Islet precursor cell (in vitro differentiated cells): Measurements from ENCODE around the gene TUBA4B.

ENCODE experiments used
- DNase-seq: peaks from one replicate; pipeline ENCODE4 v3.0.0-alpha.2; 2018

Gene TUBA4B

DNA sequence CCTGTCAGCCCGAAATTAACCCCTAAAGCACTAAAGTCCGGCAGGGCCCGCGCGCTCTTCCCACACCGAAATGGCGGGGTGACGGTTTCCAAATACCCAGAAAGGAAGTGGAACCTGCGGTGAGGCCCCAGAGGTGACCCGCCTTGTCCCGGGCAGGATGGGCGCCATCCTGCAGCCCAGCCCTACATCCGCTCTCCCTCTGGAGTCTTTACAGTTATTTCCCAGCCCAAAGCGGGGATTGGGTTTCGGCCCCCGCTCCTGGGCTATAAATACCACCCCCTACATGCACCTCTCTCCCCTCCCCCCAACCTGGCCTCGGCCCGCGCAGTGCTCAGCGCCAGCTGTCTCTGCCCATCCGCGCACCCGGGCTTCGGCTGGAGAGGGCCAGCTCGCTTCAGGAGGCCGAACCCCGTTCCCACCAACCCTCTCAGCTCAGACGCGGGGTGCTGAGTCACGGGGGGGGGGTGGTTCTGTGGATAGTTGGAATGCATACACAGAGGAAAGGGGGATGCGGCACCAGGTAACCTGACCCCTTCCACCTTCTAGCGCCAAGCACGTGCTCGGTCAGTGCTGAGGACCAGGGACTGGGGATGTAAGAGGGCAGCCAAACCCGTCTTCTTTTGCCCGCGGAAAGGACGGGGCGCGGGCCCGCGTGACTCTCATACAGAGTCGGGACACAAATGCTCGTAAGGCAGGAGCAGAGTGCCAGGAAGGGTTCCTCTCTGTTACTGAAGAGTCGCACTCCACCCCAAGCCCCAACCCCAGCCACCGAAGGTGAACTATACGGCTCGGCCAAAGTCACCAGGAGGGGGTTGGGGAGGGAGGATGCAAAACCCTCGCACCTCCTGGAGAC, at the start of gene TUBA4B:
Gene TUBA4B, plus strand, starts transcription at position 344 of the 853 bp plus-strand sequence. Its CDS starts 165 bp downstream, at position 509.
- DNase-seq = peak; percentile 65

DNA sequence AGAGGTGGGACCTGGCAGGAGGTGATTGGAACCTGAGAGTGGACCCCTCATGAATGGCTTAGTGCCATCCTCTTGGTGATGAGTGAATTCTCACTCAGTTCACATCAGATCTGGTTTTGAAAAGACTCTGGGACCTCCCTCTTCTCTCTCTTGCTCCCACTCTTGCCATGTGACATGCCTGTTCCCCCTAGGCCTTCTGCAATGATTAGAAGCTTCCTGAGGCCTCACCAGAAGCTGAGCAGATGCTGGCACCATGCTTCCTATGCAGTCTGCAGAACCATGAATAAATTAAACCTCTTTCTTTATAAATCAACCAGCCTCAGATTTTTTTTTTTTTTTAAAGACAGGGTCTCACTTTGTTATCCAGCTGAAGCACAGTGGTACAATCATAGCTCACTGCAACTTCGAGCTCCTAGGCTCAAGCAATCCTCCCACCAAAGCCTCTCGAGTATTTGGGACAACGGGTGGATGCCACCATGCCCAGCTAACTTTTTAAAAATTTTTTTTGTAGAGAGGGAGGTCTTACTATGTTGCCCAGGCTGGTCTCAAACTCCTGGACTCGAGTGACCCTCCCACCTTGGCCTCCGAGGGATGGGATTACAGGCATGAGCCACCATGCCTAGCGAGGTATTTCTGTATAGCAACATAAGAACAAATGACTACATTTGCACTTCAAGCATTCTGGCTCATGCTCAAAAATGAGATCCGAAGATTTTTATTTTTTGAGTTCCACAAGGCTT, 48.4 kb upstream of the TUBA4B start:
- DNase-seq = no peak

DNA sequence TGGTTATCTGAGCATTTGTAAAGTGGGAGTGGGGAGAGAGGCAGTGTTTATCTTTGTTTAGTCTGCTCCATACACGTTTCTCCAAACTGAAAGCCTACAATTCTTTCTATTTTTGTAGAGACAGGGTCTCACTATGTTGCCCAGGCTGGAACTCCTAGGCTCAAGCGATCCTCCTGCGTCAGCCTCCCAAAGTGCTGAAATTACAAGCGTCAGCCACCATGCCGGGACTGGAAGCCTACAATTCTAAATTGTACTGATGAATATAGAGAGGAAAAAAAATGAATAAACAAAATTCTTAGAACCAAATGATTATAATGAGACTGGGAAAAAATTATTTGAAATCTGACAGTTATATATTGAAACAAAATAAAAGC, 47.9 kb upstream of the TUBA4B start:
- no peak for DNase-seq

DNA sequence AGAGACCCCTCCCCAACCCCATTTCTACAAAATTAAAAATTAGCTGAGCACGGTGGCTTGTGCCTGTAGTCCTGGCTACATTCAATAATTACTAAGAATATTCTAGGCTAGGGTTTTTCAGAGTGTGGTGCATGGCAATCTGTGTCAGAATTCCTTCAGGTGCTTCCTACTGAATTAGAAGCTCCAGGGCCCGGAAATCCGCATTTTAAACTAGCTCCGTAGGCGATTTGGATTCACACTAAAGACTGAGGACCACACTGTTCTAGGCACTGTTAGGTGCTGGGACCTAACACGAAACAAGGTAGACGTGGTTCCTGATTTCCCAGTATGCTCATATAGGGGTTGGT, 47.1 kb upstream of the TUBA4B start:
- DNase-seq = no peak

DNA sequence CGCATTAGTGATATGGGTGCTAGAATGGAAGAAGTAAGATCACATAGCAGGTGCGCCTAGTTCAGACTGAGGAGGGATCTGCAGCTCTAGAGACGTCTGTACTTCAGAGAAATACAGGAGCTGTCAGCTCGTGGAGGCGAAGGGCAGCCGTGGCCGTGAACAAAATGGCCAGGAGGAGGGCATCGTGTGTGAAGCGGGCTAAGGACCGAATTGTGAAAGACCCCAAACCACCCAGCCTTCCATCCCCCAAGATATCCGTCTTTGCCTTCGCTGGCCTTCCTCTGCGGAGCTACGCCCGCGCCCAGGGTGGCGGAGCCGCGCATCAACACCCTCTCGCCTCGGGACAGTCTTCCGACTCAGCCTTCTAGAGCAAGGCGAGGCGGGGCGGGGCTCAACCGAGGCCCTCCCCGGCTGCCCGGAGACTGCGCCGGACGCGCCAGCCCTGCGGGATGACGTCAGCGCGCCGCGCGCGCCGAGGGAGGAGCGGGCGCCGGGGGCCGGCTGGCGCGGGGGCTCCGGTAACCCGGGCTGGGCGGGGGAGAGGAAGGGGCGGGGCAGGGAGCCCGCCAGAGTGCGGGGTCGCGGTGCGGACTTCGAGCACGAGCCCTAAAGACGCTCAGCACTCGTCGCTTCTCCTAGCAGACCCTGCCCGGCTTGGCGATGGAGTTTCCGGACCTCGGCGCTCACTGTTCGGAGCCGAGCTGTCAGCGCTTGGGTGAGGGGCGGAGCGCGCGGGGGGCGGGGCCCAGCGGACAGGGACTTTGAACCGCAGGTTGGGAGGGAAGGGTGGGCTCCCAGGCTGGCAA, 46.5 kb upstream of the TUBA4B start, which contains the start of gene ZFAND2B:
Gene ZFAND2B, plus strand, starts transcription at position 455 of the 806 bp plus-strand sequence. Its CDS starts 206 bp downstream, at position 661.
- DNase-seq = peak; percentile 96

DNA sequence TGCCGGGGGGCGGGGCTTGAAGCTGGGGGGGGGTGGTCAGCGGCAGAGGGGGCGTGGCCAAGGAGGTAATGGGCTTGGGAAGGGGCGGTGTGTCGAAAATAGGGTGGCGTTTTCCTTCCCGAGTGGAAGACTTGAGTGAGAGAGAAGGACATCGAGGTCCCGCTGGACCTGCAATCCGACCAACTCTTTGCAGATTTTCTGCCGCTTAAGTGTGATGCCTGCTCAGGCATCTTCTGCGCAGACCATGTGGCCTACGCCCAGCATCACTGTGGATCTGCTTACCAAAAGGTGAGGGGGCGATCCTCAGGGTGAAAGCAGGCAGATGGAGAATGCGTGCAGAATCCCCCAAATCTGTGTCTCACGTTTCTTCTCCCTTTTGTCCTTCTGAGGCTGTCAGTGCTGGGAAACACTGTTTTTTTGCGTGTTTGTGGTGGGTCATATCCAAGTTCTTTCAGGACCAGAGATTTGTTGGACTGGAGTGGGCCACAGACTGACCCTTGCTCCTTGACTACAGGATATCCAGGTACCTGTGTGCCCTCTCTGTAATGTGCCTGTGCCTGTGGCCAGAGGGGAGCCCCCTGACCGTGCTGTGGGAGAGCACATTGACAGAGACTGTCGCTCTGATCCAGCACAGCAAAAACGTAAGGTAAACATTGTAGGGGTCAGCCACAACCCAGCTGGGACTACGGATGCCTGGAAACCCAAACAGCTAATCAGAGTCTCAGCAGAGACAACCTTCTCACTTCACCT, 45.7 kb upstream of the TUBA4B start:
- DNase-seq = no peak

DNA sequence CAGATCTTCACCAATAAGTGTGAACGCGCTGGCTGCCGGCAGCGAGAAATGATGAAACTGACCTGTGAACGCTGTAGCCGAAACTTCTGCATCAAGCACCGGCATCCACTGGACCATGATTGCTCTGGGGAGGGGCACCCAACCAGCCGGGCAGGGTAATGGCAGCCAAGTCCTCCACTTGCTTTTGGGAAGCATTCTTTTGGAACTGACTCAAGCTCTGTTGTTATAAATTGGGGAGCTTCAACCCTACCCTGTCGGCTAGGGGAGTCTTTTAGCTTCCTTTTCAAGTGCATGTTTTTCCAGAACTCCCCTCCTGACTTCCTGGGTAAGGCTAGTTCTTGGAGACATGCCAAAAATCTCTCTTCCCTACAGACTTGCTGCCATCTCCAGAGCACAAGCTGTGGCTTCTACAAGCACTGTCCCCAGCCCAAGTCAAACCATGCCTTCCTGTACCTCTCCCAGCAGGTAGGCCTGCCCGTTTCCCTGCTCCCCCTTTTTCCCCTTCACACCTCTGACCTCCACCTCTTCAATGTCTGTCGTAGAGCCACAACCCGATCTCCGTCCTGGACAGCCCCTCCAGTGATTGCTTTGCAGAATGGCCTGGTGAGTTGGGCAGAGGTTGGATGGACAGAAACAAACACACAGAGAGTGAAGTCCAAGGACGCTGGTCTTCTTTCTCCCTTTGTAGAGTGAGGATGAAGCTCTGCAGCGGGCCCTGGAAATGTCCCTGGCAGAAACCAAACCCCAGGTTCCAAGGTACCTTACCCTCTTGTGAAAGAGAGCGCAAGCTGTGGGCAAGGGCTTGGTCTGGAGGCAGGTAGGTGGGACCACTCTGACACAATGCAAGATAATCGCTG, 44.9 kb upstream of the TUBA4B start:
- no peak for DNase-seq

DNA sequence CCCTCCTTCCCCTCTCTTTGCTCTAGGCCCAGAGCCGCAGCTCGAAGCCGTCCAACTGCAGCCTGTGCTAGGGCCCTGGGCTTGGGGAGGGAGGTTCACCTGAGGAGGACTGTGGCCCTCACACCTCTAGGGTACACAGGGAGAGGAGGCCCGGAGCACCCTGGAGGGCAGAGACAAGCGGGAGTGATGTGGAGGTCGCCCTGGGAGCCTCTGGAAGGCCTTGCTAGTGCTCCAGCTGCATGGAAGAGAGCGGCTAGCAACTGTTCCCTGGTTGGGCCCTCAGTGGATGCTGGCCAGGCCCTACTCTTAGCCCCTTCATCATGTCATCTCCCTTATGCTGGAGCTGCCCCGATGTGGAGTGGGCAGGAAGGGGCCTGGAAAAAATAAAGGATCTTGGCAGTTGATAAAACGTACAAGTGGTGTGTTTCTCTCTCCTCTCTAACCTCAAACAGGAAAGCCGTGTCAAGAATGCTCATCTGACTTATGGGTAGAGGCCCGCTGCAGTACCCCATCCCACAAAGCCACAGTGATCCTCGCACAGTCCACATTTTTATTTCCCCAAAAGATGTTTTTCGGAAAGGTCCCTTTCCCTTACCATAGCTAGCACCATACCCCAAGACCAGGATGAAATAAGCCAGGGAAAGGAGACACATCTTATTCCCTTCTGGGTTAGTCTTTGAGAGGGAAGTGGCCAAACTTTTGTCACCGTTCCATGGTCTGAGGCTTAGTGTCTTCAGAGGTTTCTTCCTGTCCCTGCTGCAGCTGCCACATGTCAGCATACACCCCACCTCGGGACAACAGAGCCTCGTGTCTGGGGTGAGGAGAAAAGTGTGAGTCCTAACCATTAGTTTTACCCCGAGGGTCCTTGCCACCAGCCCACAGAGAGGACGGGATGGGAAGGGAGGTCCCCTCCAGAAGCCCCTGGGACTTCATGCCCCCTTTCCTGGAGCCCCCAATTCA, 43.5 kb upstream of the TUBA4B start:
- DNase-seq = no peak

DNA sequence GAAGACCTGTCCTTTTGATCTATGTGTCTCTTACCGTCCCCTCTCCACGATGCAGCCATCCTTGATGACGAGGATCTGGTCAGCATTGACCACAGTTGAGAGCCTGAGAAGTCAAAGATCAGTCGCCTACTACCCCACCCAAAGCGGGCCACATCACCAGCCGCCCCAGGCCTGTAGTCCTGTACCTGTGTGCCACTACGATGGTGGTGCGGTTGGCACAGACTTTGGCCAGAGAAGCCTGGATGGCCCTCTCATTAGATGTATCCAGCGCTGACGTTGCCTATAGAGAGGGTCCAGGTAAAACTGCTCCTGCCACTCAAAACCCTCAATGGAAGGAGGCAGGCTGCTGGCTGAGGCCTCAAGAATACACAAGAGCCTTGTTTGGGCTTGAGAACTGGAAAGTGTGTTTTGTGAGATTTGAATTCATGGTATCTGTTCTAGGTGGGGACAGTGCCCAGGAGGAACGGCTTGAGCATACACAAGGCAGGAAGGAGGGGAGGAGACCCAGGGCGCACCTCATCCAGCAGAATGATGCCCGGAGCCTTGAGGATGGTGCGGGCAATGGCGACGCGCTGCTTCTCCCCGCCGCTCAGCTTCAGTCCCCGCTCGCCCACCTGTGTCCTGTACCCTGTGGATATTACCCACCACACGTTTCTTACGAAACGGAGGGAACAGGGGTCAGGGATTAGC, 42.7 kb upstream of the TUBA4B start:
- no peak for DNase-seq

DNA sequence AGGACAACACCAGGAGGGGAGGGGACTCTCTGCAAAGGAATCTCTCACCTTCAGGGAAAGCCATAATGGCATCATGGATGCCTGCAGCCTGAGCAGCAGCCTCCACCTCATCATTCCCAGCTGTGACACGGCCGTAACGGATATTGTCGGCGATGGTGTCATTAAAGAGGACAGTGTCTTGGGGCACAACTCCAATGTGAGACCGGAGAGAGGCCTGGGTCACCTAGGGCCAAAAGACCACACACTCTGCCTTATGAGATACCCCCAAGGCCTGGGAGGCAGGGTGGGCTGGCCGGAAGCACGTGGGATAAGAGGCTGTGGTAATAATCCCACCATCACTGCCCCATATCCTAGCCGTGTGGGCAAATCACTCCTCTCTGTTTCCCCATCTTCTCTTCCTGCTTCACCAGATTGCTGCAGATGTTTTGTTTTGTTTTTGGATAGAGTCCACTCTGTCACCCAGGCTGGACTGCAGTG, 42.1 kb upstream of the TUBA4B start:
- no peak for DNase-seq

DNA sequence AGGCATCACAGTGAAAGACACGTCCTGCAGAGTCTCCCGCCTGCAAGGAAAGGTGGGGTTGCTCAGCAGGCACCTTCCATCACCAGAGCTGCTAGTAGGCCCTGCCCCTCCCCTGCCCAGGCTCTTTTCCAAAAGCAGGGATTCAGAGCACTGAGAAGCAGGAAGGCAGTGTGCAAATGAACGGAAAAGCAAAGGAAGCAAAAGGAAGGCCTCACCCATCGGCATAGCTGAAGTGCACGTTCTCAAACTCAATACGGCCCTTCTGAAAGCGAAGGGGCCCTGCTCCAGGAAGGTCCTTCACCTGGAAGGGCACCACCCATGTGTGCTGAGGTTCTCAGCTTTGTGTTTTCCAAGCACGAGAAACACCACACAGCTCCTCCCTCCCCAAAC, 40.0 kb upstream of the TUBA4B start:
- no peak for DNase-seq

DNA sequence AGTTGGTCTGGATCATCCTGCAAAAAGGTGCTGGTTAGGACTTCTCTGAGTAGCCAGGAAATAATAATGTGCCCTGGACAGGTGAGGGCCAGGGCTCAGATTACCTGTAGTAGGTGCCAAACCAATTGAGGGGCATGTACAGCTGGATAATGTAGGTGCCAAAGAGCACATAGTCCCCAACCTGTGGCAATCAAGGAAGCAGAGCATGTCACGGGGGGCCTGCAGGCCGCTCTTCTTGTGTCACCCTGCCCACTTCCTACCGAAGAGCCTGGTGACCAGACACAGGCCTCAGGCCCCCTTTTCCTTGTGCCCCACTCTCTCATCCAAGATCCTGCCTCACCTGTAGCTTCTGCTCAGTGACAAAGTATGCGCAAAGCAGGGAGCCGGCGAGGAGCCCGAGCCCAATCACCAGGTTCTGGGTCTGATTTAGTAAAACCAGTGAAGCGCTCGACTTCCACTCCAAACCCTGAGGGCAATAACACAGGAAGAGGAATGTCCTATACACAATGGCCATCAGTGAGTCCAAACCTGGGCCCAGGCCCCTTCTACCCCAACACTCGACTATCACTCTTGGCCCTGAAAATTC, 39.5 kb upstream of the TUBA4B start:
- DNase-seq = no peak

DNA sequence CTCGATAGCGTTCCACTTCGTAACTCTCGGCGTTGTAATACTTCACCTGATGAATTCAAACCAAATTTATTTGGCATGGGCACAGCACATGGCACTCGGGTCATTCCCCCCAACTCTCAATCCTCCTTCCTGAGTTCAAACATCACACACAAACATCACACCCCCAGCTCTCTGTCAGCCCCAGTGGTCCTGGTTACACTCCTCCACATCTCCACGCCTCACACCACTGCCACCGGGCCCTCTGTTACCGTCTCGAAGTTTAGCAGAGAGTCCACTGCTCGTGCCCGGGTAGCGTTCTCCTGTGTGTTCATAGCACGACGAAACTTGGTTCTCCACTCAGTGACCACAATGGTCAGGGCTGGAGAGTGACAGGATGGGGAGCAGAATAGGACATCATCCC, 38.9 kb upstream of the TUBA4B start:
- no peak for DNase-seq

DNA sequence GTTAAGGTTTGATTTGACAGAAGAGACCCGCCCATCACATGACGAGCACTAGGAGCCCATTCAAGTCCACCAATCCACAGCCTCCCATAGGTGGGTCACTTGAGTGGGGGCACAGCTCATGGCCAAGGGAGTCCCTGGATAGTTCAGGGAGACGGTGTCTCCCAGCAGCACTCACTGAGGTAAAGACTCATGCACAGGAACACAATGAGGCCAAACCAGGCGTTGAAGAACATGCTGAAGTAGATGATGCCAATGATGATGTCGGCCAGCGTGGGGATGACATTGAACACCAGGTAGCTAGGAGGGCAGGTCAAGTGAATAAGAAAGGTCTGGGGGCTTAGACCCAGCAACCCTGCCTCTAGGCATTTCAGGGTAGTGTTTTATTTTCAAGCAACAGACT, 38.3 kb upstream of the TUBA4B start:
- DNase-seq = no peak

DNA sequence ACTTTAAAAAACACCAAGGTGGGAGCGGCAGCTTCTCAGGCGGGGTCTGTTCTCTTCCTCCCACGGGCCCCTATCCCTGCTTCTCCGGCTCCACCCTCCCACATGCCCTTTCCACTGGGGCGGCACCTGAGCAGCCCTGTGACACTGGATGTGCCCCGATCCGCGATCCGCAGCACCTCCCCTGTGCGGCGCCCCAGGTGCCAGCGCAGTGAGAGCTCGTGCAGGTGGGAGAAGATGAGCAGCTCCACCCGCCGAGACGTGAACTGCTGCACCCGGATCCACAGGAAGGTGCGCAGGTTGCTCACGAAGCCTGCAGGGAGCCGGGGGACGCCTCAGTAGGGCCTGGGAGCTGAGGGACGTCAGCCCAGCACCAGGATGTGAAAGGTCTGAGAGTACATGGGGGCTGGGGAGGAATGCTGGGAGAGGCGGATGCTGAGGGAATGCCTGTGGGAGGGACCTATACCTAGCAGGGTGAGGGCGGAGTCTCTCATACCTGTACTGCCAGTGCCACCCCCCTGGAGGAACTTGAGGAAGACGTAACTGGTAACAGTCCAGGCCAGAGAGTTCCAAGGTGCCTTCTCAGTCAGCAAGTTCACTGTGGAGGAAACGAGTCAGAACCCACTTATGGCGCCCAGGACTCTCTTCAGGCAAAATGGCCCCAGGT, 37.0 kb upstream of the TUBA4B start:
- DNase-seq = no peak

DNA sequence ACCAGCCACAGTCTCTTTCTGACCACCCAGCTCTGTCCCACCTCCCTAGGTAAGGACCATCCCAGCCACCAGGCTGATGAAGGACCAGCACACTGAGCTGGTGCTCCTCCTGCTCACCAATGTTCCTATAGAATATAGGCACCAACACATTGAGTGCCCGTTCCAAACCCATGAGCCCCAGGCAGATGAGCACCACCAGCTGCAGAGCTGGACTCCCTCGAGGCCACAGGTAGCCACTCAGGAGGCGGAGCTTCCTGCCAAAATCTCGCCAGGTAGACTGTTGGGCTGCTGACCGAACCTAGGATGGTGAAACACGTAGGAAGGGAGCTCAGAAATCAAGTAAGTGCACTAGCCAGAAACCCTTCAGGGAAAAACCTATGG, 36.5 kb upstream of the TUBA4B start:
- DNase-seq = no peak

DNA sequence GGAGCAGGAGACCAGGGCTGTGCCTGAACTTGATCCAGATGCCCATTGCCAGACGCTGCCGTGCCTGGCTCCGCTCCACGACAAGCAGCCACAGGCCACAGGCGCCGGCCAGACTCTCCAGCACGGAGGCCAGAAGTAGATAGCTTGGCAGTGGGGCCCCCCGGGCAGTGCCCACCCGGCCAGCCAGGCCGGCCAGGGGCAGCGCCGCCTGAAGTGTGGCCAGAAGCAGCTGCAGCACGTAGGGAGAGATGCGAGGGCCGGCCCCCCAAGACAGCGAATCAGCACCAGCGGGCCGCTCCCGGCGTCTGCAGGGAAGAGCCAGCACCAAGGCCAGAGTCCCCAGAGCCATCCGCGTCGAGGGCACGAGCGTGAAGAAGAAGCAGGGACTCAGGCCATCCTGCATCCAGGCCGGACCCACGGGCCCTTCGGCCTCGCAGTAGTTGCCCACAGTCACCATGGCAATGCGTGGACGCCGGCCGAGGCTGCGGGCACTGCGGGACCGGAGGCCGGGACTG, 34.8 kb upstream of the TUBA4B start:
- peak; percentile 90 for DNase-seq
